ENCODE measurements around the gene HOXB6. TPM values are rescaled to one million over a fixed set of nuclear protein-coding genes. Genes with fewer than 3 reads are reported as not detected.

The HOXB6 gene
- total RNA-seq, 1 donor: 0.63 TPM

DNA sequence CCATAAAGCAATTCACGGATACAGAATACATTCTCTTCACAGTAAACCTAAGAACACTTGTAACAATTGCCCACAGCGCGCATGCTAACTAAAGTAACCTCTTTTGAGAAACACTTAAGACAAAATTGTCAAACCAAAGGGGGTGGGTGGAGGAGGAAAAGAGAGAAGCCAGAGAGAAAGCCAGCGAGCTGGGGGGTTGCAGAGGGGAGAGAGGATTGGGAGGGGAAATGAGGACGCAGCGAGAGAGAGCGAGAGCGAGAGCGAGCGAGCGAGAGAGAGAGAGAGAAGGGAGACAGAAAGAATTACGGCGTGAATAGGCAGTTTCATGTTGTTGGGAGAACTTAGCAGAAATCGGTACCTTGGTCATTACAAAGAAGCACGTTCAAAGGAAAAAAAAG, 7.7 kb upstream of the HOXB6 start:
- DNase-seq (ENCODE audit: low read depth): no peak

DNA sequence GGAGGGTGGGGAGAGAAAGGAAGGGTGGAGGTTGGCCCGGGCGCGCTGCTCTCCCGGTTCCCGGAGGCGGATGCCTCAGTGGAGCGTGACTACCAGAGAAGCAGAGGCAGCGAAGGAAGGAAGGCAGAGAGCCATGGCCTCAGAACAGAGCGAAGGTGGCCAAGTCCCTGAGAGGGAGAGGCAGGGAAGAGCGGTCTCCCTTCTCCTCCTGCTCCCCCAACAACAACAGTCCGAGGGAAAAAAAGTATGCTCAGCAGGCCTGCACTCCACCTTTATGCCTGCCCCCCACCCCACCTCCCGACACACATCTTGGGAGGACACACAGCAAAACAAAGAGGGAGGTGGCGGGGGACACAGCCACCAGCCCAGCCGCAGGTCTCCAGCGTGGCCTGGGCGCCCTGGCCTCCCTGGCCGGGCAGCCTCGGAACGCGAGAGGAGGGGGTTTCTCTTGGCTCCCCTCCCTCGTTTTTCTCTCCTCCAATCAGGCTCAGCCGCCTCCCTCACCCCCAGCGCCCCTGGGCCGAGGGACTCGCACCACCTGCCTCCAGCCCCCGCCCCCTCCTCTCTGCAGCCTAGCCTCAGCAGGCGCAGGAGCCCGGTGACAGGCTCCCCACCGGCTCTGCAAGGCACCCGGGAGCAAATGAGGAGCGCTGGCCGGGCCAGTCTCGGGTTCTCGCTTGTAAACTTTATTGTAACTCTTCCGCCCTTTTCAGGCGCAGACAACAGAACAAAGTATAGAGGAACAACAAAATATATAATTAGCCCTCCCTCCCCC, 7.1 kb upstream of the HOXB6 start:
- no peak overlapping the region for H3K4me3 ChIP-seq (ENCODE audit: low read depth, low read length)
- TF ChIP-seq, protein P1, sequence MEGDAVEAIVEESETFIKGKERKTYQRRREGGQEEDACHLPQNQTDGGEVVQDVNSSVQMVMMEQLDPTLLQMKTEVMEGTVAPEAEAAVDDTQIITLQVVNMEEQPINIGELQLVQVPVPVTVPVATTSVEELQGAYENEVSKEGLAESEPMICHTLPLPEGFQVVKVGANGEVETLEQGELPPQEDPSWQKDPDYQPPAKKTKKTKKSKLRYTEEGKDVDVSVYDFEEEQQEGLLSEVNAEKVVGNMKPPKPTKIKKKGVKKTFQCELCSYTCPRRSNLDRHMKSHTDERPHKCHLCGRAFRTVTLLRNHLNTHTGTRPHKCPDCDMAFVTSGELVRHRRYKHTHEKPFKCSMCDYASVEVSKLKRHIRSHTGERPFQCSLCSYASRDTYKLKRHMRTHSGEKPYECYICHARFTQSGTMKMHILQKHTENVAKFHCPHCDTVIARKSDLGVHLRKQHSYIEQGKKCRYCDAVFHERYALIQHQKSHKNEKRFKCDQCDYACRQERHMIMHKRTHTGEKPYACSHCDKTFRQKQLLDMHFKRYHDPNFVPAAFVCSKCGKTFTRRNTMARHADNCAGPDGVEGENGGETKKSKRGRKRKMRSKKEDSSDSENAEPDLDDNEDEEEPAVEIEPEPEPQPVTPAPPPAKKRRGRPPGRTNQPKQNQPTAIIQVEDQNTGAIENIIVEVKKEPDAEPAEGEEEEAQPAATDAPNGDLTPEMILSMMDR (IDR thresholded peaks at IDR 0.05; ENCODE audit: insufficient read depth, low read length): no peak
- DNase-seq (ENCODE audit: low read depth): no peak

More for the DNA sequence above, 7.7 kb upstream of the HOXB6 start:
- H3K4me3 ChIP-seq (ENCODE audit: low read depth, low read length): no peak overlapping the region
- TF ChIP-seq, protein P1 (IDR thresholded peaks at IDR 0.05; ENCODE audit: insufficient read depth, low read length): no peak

DNA sequence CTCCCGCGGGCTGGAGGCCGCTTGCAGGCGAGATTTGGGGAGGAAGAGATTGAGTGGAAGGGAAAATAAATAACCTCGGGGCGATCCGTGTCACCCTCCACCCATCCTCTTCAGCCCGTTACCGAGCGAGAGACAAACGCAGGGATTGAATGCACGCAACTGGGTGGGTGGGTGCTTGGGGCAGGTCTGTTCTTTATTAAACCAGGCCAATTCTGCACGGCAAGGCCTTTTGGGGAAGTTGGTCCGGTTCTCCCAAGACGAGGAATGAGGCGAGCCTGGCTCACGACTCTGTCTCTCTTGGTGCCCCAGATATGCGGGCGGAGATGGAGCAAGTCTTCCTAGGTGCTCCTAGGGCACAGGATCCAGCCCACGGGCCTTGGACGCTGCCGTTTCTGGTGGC, 6.4 kb upstream of the HOXB6 start:
- TF ChIP-seq, protein P1 (IDR thresholded peaks at IDR 0.05; ENCODE audit: insufficient read depth, low read length): no peak
- no peak for DNase-seq (ENCODE audit: low read depth)
- H3K4me3 ChIP-seq (ENCODE audit: low read depth, low read length): peak overlapping the region; percentile 55

DNA sequence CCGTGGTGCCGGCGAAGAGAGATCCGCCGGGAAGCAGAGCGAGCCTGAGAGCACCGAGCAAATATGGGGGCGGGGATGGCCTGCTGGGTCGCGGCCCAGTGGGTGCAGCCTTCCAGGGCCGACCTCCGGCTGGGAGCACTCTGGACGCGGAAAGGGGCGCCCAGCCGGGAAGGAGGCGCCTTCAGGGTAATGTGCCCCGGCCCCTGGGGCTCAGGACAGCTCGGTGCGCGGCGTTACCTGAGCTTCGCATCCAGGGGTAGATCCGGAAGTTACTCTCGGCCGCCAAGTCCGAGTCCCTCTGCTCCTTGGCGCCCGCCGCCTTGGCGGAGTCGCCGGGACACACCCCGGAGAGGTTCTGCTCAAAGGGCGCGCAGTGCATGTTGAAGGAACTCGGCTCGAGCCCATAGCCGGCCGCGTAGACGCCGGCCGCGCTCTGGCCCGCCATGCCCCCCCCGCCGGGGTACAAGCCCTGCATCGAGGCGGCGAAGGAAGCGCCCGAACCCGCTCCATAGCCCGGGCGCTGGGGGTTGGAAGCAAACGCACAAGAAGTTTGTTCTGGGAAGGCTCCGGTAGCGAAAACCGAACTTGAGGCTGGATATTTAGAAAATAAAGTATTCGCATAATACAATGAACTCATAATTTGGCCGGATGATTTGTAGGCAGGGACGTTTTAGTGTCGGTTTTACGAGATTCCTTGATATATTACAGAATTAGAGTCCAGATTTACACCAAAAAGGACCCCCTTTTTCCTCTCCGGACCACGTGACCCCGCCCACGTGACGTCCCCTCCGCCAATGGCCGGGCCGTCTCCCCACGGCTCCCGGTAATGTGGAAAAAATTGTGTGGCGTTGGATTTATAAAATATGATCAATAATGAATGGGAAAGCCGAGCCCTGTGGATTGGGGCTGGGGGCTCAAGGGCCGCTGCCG, 5.8 kb upstream of the HOXB6 start, which contains the start of gene HOXB7:
HOXB7 (minus strand) TSS at position 736 of the 930 bp plus-strand sequence; CDS start at position 637, 99 bp downstream.
- DNase-seq (ENCODE audit: low read depth): peak; percentile 48
- H3K4me3 ChIP-seq (ENCODE audit: low read depth, low read length): peak within 1 kb of the TSS; percentile 55
- TF ChIP-seq, protein P1 (IDR thresholded peaks at IDR 0.05; ENCODE audit: insufficient read depth, low read length): no peak

DNA sequence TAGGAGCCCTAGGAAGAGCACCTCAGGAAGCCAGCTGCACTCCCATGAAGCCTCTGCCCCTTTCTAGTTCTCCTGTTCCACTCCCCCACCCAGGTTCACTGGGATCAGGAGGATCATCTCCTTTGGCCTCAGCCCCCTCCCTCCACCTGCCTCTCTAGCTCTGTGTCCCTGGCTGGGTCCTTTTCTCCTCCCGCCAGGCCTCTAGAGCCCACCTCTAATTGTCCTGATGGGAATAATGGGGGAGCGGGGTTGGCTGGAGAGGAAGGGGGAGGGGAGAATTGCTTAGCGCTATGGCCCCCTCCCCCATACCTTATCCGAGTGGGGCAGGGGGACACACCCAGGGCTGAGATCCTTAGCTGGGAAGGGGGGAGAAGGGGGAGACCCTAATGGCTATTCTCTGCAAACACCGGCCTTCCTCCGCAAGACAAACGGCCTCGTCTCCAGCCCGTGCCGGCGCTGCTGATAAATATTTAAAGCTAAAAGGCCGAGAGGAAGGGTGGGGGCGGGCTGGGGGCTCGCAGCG, 5.0 kb upstream of the HOXB6 start:
- TF ChIP-seq, protein P1 (IDR thresholded peaks at IDR 0.05; ENCODE audit: insufficient read depth, low read length): no peak
- DNase-seq (ENCODE audit: low read depth): no peak

DNA sequence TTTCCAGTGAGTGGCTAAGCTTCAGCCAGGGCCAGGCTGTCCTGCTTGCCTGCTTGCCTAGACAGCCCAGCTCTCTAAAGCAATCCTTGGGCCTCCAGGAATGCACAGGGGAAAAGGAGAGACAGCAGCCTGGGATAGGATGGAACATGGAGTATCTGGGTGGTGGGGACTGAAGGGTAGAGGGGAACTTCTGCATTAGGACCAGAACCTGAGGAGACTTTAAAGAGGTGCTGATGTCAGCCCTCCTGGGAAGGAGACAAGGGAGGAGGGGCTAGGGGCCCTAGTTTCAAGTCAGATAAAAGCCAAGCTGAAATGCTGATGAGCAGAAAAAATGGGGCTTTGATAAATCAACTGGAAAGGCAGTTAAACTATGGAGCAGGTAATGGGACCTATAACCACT, 4.2 kb upstream of the HOXB6 start:
- no peak overlapping the region for H3K4me3 ChIP-seq (ENCODE audit: low read depth, low read length)
- TF ChIP-seq, protein P1 (IDR thresholded peaks at IDR 0.05; ENCODE audit: insufficient read depth, low read length): no peak
- no peak for DNase-seq (ENCODE audit: low read depth)

More for the DNA sequence above, 5.0 kb upstream of the HOXB6 start:
- H3K4me3 ChIP-seq (ENCODE audit: low read depth, low read length): peak overlapping the region; percentile 55
